ENCODE results near the gene ADAMTSL5.

Gene ADAMTSL5

GRCh38 chr19:1470305-1471009 is 42.4 kb downstream of the ADAMTSL5 start:
- Histone ChIP-seq H3F3A (ENCODE audit: low read depth) (no peaks in the 10 kb centered on the region), H3K4me3 (ENCODE audit: low read length, poor library complexity, severe bottlenecking) (peak overlapping the region; percentile 3), H4K20me1 (ENCODE audit: insufficient read depth, low read length, poor library complexity, severe bottlenecking) (peaks cover 14% of the 10 kb centered on the region), H3K4me2 (ENCODE audit: low read depth, low read length, poor library complexity, severe bottlenecking) (peak overlapping the region; percentile 49), H3K36me3 (ENCODE audit: insufficient read depth, low read length) (no peaks in the 10 kb centered on the region), H3K9me3 (ENCODE audit: insufficient read depth, low read depth, low read length) (no peaks in the 10 kb centered on the region), H3K9ac (ENCODE audit: low read depth, low read length, poor library complexity, severe bottlenecking) (no peak overlapping the region), H3K4me1 (ENCODE audit: insufficient read depth, low read length, poor library complexity, severe bottlenecking) (no peaks in the 10 kb centered on the region), H3K27me3 (ENCODE audit: insufficient read depth, low read length, poor library complexity, severe bottlenecking) (no peaks in the 10 kb centered on the region), H3K9me2 (replicated peaks; ENCODE audit: low read depth, low read length) (no peaks in the 10 kb centered on the region), H2AFZ (ENCODE audit: low read length) (no peak overlapping the region), H3K79me2 (ENCODE audit: insufficient read depth, low read length) (peaks cover 3% of the 10 kb centered on the region; the same call in 1 of the 2 replicates)
- TF ChIP-seq EZH2phosphoT487 (IDR thresholded peaks at IDR 0.05; ENCODE audit: borderline replicate concordance), result no peak
- TF ChIP-seq, protein P1, sequence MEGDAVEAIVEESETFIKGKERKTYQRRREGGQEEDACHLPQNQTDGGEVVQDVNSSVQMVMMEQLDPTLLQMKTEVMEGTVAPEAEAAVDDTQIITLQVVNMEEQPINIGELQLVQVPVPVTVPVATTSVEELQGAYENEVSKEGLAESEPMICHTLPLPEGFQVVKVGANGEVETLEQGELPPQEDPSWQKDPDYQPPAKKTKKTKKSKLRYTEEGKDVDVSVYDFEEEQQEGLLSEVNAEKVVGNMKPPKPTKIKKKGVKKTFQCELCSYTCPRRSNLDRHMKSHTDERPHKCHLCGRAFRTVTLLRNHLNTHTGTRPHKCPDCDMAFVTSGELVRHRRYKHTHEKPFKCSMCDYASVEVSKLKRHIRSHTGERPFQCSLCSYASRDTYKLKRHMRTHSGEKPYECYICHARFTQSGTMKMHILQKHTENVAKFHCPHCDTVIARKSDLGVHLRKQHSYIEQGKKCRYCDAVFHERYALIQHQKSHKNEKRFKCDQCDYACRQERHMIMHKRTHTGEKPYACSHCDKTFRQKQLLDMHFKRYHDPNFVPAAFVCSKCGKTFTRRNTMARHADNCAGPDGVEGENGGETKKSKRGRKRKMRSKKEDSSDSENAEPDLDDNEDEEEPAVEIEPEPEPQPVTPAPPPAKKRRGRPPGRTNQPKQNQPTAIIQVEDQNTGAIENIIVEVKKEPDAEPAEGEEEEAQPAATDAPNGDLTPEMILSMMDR (conservative IDR thresholded peaks at IDR 0.05; ENCODE audit: low read length), result no peak

GRCh38 chr19:1470055-1470304 is 42.8 kb downstream of the ADAMTSL5 start:
- no peak for TF ChIP-seq EZH2phosphoT487 (IDR thresholded peaks at IDR 0.05; ENCODE audit: borderline replicate concordance)
- TF ChIP-seq, protein P1 (conservative IDR thresholded peaks at IDR 0.05; ENCODE audit: low read length), result no peak

DNA sequence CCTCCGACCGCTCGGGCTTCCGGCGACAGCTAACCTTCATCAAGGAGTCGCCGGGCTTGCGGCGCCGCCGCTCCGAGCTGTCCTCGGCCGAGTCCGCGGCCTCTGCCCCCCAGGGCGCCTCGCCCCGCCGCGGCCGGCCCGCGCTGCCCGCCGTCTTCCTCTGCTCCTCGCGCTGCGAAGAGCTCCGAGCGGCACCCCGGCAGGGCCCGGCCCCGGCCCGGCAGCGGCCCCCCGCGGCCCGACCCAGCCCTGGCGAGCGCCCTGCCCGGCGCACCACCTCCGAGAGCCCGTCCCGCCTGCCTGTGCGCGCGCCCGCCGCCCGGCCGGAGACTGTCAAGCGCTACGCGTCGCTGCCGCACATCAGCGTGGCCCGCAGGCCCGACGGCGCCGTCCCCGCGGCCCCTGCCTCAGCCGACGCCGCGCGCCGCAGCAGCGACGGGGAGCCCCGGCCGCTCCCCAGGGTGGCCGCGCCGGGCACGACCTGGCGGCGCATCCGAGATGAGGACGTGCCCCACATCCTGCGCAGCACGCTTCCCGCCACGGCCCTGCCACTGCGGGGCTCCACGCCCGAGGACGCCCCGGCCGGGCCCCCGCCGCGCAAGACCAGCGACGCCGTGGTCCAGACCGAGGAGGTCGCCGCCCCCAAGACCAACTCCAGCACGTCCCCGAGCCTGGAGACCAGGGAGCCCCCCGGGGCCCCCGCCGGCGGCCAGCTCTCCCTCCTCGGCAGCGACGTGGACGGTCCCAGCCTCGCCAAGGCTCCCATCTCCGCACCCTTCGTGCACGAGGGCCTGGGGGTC is 43.4 kb downstream of the ADAMTSL5 start:
- Histone ChIP-seq H4K20me1 (ENCODE audit: insufficient read depth, low read length, poor library complexity, severe bottlenecking) (peaks cover 14% of the 10 kb centered on the region), H3K4me3 (ENCODE audit: low read length, poor library complexity, severe bottlenecking) (no peak overlapping the region), H3K4me2 (ENCODE audit: low read depth, low read length, poor library complexity, severe bottlenecking) (no peak overlapping the region), H3K27me3 (ENCODE audit: insufficient read depth, low read length, poor library complexity, severe bottlenecking) (no peaks in the 10 kb centered on the region), H3F3A (ENCODE audit: low read depth) (no peaks in the 10 kb centered on the region), H3K4me1 (ENCODE audit: insufficient read depth, low read length, poor library complexity, severe bottlenecking) (no peaks in the 10 kb centered on the region), H3K9me2 (replicated peaks; ENCODE audit: low read depth, low read length) (no peaks in the 10 kb centered on the region), H3K79me2 (ENCODE audit: insufficient read depth, low read length) (no peaks in the 10 kb centered on the region), H3K36me3 (ENCODE audit: insufficient read depth, low read length) (no peaks in the 10 kb centered on the region), H3K9me3 (ENCODE audit: insufficient read depth, low read depth, low read length) (no peaks in the 10 kb centered on the region), H3K9ac (ENCODE audit: low read depth, low read length, poor library complexity, severe bottlenecking) (no peak overlapping the region), H2AFZ (ENCODE audit: low read length) (no peak overlapping the region)
- no peak for TF ChIP-seq EZH2phosphoT487 (IDR thresholded peaks at IDR 0.05; ENCODE audit: borderline replicate concordance)
- TF ChIP-seq, protein P1 (conservative IDR thresholded peaks at IDR 0.05; ENCODE audit: low read length), result no peak

More at GRCh38 chr19:1470055-1470304, 42.8 kb downstream of the ADAMTSL5 start:
- Histone ChIP-seq H2AFZ (ENCODE audit: low read length) (no peak overlapping the region), H3K4me2 (ENCODE audit: low read depth, low read length, poor library complexity, severe bottlenecking) (no peak overlapping the region), H3K4me3 (ENCODE audit: low read length, poor library complexity, severe bottlenecking) (no peak overlapping the region), H3F3A (ENCODE audit: low read depth) (no peaks in the 10 kb centered on the region), H3K79me2 (ENCODE audit: insufficient read depth, low read length) (no peaks in the 10 kb centered on the region), H3K9ac (ENCODE audit: low read depth, low read length, poor library complexity, severe bottlenecking) (no peak overlapping the region), H3K27me3 (ENCODE audit: insufficient read depth, low read length, poor library complexity, severe bottlenecking) (no peaks in the 10 kb centered on the region), H3K9me3 (ENCODE audit: insufficient read depth, low read depth, low read length) (no peaks in the 10 kb centered on the region), H3K9me2 (replicated peaks; ENCODE audit: low read depth, low read length) (no peaks in the 10 kb centered on the region), H4K20me1 (ENCODE audit: insufficient read depth, low read length, poor library complexity, severe bottlenecking) (peaks cover 14% of the 10 kb centered on the region), H3K4me1 (ENCODE audit: insufficient read depth, low read length, poor library complexity, severe bottlenecking) (no peaks in the 10 kb centered on the region), H3K36me3 (ENCODE audit: insufficient read depth, low read length) (no peaks in the 10 kb centered on the region)
